Measurements from ENCODE around the gene SNX5. TPM values are rescaled to one million over a fixed set of nuclear protein-coding genes. Genes with fewer than 3 reads are reported as not detected.

Gene SNX5
- polyA plus RNA-seq, 1 donor (not counting 4 experiments of a cell fraction or from before 2014, with no cell fraction given) = 187 TPM

DNA sequence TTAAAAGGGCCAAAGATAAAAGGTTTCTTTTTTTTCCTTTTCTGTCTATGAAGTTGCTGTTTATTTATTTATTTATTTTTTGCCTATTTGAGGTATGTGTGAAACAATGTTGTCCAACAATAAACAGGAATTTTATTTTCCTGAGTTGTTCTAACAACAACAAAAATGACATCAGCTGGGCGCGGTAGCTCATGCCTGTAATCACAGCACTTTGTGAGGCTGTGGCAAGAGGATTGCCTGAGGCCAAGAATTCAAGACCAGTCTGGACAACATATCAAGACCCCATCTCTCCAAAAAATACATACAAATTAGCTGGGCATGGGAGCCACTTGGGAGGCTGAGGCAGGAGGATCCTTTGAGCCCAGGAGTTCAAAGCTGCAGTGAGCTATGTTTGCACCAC lies 44.3 kb upstream of the SNX5 start:
- dilution Hi-C loops (cut with MboI; ENCODE audit: extremely low pct_ligation_motif_present, low sequenced_read_pairs) = no loop called here

DNA sequence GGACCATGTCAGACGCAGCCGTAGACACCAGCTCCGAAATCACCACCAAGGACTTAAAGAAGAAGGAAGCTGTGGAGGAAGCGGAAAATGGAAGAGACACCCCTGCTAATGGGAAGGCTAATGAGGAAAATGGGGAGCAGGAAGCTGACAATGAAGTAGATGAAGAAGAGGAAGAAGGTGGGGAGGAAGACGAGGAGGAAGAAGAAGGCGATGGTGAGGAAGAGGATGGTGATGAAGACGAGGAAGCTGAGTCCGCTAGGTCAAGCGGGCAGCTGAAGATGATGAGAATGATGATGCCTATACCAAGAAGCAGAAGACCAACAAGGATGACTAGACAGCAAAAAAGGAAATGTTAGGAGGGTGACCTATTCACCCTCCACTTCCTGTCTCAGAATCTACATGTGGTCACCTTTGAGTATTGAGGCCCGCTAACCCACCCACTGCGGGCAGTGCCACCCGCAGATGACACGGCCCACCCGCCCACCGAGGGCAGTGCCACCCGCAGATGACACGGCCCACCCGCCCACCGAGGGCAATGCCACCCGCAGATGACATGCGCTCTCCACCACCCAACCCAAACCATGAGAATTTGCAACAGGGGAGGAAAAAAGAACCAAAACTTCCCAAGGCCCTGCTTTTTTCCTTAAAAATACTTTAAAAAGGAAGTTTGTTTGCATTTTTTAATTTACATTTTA lies 43.5 kb upstream of the SNX5 start:
- DNase-seq (ENCODE audit: low read depth, low spot score) (no peak), FAIRE-seq (no peak)
- Histone ChIP-seq H3K27me3 (ENCODE audit: control insufficient read depth, extremely low read depth, insufficient read depth, low read length) (no peaks in the 10 kb centered on the region), H2AFZ (ENCODE audit: control insufficient read depth, low read length) (no peak overlapping the region), H3K9ac (ENCODE audit: control insufficient read depth, extremely low read depth, insufficient read depth, low read length) (no peak overlapping the region), H3K9me3 (ENCODE audit: control insufficient read depth, low read depth, low read length) (no peaks in the 10 kb centered on the region), H3K4me3 (ENCODE audit: control insufficient read depth in 2 of 3, extremely low read depth in 1 of 3, insufficient read depth in 2 of 3, low read depth in 1 of 3, low read length in 3 of 3) (no peak overlapping the region), H3K36me3 (ENCODE audit: control insufficient read depth in 2 of 2, extremely low read depth in 1 of 2, insufficient read depth in 2 of 2, low read length in 2 of 2) (no peaks in the 10 kb centered on the region), H3K4me2 (ENCODE audit: control insufficient read depth, extremely low read depth, insufficient read depth, low read depth, low read length) (no peak overlapping the region), H4K20me1 (ENCODE audit: control insufficient read depth, extremely low read depth, insufficient read depth, low read length) (no peaks in the 10 kb centered on the region), H3K27ac (ENCODE audit: control insufficient read depth, insufficient read depth, low read length) (no peak overlapping the region), H3K79me2 (ENCODE audit: control insufficient read depth, insufficient read depth, low read length) (no peaks in the 10 kb centered on the region), H3K4me1 (ENCODE audit: control insufficient read depth, extremely low read depth, insufficient read depth, low read length) (no peaks in the 10 kb centered on the region), H3K9me1 (ENCODE audit: control insufficient read depth, extremely low read depth, insufficient read depth, low read length) (no peaks in the 10 kb centered on the region)
- TF ChIP-seq, protein P1, sequence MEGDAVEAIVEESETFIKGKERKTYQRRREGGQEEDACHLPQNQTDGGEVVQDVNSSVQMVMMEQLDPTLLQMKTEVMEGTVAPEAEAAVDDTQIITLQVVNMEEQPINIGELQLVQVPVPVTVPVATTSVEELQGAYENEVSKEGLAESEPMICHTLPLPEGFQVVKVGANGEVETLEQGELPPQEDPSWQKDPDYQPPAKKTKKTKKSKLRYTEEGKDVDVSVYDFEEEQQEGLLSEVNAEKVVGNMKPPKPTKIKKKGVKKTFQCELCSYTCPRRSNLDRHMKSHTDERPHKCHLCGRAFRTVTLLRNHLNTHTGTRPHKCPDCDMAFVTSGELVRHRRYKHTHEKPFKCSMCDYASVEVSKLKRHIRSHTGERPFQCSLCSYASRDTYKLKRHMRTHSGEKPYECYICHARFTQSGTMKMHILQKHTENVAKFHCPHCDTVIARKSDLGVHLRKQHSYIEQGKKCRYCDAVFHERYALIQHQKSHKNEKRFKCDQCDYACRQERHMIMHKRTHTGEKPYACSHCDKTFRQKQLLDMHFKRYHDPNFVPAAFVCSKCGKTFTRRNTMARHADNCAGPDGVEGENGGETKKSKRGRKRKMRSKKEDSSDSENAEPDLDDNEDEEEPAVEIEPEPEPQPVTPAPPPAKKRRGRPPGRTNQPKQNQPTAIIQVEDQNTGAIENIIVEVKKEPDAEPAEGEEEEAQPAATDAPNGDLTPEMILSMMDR (optimal IDR thresholded peaks at IDR 0.05 in 1 of 3, IDR thresholded peaks at IDR 0.05 in 1 of 3, conservative IDR thresholded peaks at IDR 0.05 in 1 of 3; ENCODE audit: extremely low read depth in 1 of 3, insufficient read depth in 2 of 3, low read length in 3 of 3) = no peak
- TF ChIP-seq EZH2 (IDR thresholded peaks at IDR 0.05; ENCODE audit: low read length) = no peak
- dilution Hi-C loops (cut with MboI; ENCODE audit: extremely low pct_ligation_motif_present, low sequenced_read_pairs) = no loop called here

More for the DNA sequence above, 44.3 kb upstream of the SNX5 start:
- H3K4me1 ChIP-seq (ENCODE audit: control insufficient read depth, extremely low read depth, insufficient read depth, low read length) = no peaks in the 10 kb centered on the region
- H3K79me2 ChIP-seq (ENCODE audit: control insufficient read depth, insufficient read depth, low read length) = no peaks in the 10 kb centered on the region
- DNase-seq (ENCODE audit: low read depth, low spot score) (no peak), FAIRE-seq (no peak)
- no peaks in the 10 kb centered on the region for H3K9me1 ChIP-seq (ENCODE audit: control insufficient read depth, extremely low read depth, insufficient read depth, low read length)
- no peak overlapping the region for H3K27ac ChIP-seq (ENCODE audit: control insufficient read depth, insufficient read depth, low read length)
- no peaks in the 10 kb centered on the region for H3K36me3 ChIP-seq (ENCODE audit: control insufficient read depth in 2 of 2, extremely low read depth in 1 of 2, insufficient read depth in 2 of 2, low read length in 2 of 2)
- no peak overlapping the region for H3K4me2 ChIP-seq (ENCODE audit: control insufficient read depth, extremely low read depth, insufficient read depth, low read depth, low read length)
- no peak overlapping the region for H3K4me3 ChIP-seq (ENCODE audit: control insufficient read depth in 2 of 3, extremely low read depth in 1 of 3, insufficient read depth in 2 of 3, low read depth in 1 of 3, low read length in 3 of 3)
- no peaks in the 10 kb centered on the region for H4K20me1 ChIP-seq (ENCODE audit: control insufficient read depth, extremely low read depth, insufficient read depth, low read length)
- H3K9me3 ChIP-seq (ENCODE audit: control insufficient read depth, low read depth, low read length) = no peaks in the 10 kb centered on the region
- no peak overlapping the region for H2AFZ ChIP-seq (ENCODE audit: control insufficient read depth, low read length)
- TF ChIP-seq, protein P1 (optimal IDR thresholded peaks at IDR 0.05 in 1 of 3, IDR thresholded peaks at IDR 0.05 in 1 of 3, conservative IDR thresholded peaks at IDR 0.05 in 1 of 3; ENCODE audit: extremely low read depth in 1 of 3, insufficient read depth in 2 of 3, low read length in 3 of 3) = no peak
- TF ChIP-seq EZH2 (IDR thresholded peaks at IDR 0.05; ENCODE audit: low read length) = no peak
- no peak overlapping the region for H3K9ac ChIP-seq (ENCODE audit: control insufficient read depth, extremely low read depth, insufficient read depth, low read length)
- H3K27me3 ChIP-seq (ENCODE audit: control insufficient read depth, extremely low read depth, insufficient read depth, low read length) = no peaks in the 10 kb centered on the region

Data from keratinocyte (primary cell).